NCI-H524 treated with DMSO at 0.1 percent for 48 hours (cell line): ENCODE data around the gene MAN2A2.
"Not testable (repeated sequence)": the region's sequence is repeated elsewhere in the genome, so short reads cannot be mapped to it uniquely, and the experiment has no call there.

Source experiments
- DNase-seq: peaks from one replicate; lab custom pipeline; 2025; lab: John Stamatoyannopoulos, UW

MAN2A2 gene

GRCh38 chr15:90905306-90906180, 2.4 kb downstream of the MAN2A2 start:
- DNase-seq: no peak

GRCh38 chr15:90906181-90906849, 3.2 kb downstream of the MAN2A2 start:
- no peak for DNase-seq

GRCh38 chr15:90907051-90907660, 4.1 kb downstream of the MAN2A2 start:
- no peak for DNase-seq

- no peak for DNase-seq
Measured at GRCh38 chr15:90907838-90908507, 4.9 kb downstream of the MAN2A2 start.

GRCh38 chr15:90909449-90909848, 6.3 kb downstream of the MAN2A2 start:
- DNase-seq: not testable (repeated sequence)

GRCh38 chr15:90909976-90910375, 6.9 kb downstream of the MAN2A2 start:
- no peak for DNase-seq

GRCh38 chr15:90910441-90911301, 7.6 kb downstream of the MAN2A2 start:
- DNase-seq: no peak

GRCh38 chr15:90911302-90911623, 8.2 kb downstream of the MAN2A2 start:
- no peak for DNase-seq

- no peak for DNase-seq
Measured at GRCh38 chr15:90911906-90912769, 9.0 kb downstream of the MAN2A2 start.

- DNase-seq: no peak
Measured at GRCh38 chr15:90912770-90913075, 9.6 kb downstream of the MAN2A2 start.

GRCh38 chr15:90913398-90913944, 10.4 kb downstream of the MAN2A2 start:
- no peak for DNase-seq

- no peak for DNase-seq
Measured at GRCh38 chr15:90914305-90915080, 11.4 kb downstream of the MAN2A2 start.

GRCh38 chr15:90915216-90915807, 12.2 kb downstream of the MAN2A2 start:
- DNase-seq: peak; percentile 85

GRCh38 chr15:90915808-90916440, 12.8 kb downstream of the MAN2A2 start:
- no peak for DNase-seq

GRCh38 chr15:90916461-90916860, 13.4 kb downstream of the MAN2A2 start:
- no peak for DNase-seq

- DNase-seq: no peak
Measured at GRCh38 chr15:90917569-90917968, 14.5 kb downstream of the MAN2A2 start.

GRCh38 chr15:90918034-90918788, 15.1 kb downstream of the MAN2A2 start:
- no peak for DNase-seq

- no peak for DNase-seq
Measured at GRCh38 chr15:90918835-90919234, 15.7 kb downstream of the MAN2A2 start.
